GM18870 (cell line): ENCODE results near the gene TRIP4.
"Not testable (repeated sequence)": the region's sequence is repeated elsewhere in the genome, so short reads cannot be mapped to it uniquely, and the experiment has no call there.

Experiments
- ATAC-seq: cut with Tn5 transposase; IDR thresholded peaks from one replicate; pipeline ENCODE4 v1.9.1; 2021; ENCODE audit warnings: moderate library complexity; ENCODE audit not compliant: unreplicated experiment

TRIP4 gene

DNA sequence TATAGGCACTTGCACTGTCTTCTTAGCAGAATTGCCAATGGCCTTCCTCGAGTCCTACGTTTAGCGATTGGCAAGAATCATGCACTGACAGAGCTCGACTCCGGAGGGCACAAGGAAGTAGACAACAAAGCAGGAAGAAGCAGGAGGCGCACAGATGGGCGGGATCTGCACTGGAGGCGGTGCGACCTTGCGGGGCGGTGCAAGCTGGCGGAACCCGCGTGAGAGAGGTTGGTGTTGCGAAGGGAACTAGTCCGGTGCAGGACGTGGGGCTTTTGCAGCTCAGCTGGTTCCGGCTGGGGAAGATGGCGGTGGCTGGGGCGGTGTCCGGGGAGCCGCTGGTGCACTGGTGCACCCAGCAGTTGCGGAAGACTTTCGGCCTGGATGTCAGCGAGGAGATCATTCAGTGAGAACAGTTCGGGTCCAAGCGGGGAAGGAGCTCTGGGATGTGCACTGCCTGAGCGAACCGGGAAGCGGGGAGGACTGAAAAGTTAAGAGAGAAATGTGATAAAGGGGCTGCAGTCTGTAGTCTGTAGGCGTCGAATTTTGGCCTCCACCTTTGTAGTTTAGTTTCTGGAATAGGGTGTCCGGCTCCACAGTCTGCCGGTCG, at the start of gene TRIP4:
TRIP4 (plus strand) TSS at position 275 of the 607 bp plus-strand sequence; CDS start at position 303, 28 bp downstream.
- peak; percentile 92 for ATAC-seq

DNA sequence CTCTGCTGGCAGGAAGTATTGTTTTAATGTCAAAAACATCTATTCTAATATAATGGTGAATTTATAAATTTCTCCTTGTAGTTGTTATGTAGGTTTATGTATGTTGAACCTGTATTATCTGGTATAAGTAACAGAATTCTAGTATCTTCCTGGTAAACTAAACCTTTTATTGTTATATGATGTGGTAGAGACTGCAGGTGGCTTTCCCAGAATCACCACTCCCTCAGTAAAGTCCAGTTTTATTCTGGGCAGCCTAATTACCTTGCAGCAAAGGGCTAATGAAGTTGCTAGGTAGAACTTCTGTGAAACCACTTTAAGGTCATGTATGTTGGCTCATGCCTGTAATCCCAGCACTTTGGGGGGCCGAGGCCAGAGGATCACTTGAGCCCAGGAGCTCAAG, 47.3 kb upstream of the TRIP4 start:
- no peak for ATAC-seq

DNA sequence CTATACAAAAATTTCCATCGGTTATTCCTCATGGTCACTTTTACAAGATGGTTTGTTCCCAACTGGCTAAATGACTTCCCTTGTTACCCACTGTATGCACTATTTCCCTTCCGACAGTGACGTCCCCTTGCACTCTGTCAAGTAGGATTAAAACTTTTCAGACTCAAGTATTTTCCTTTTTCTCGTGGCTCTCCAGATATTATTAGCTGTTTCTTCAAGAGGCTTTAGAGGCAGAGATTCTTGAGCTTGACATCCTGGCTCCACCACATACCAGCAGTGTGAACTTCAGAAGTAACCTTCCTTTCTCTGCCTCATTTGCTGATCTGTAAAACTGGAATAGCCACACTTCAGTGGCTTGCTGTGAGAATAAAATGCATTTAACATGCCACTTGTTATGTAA, 45.7 kb upstream of the TRIP4 start:
- no peak for ATAC-seq

DNA sequence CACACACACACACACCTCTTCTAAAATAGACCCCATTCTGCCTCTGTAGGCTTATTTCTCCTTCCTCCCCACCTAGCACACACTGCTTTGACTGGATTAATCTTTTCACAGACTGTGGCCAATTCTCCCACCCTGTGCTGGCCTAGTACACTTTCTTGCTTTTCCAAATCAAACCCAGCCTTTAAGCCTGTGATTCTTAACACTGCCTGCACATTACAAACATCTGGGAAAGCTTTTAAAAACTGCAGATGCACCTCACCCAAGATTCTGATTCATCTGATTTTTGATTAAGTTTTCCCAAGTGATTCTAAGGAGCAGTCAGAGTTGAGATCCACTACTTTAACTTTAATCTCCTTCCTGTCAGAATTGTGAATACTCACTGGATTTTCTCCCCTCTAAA, 44.4 kb upstream of the TRIP4 start:
- ATAC-seq = no peak

DNA sequence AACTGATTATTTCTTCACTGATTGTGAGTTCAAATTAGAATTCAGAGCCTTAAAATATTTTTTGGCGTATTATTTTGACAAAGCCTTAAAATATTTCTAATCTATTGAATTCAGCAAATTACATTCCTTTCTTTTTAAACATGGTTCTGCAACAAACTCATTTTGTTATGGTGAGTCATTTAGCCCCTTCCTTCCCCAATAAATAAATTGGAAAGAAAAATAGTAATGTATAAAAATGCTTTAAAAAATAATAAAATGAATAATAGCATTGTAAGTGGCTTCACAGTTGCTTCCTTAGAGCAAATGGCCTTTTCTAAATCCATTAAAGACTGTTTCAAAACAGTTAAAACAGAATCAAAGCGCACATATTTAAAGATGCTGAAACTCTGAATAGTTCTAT, 43.8 kb upstream of the TRIP4 start:
- ATAC-seq = no peak

DNA sequence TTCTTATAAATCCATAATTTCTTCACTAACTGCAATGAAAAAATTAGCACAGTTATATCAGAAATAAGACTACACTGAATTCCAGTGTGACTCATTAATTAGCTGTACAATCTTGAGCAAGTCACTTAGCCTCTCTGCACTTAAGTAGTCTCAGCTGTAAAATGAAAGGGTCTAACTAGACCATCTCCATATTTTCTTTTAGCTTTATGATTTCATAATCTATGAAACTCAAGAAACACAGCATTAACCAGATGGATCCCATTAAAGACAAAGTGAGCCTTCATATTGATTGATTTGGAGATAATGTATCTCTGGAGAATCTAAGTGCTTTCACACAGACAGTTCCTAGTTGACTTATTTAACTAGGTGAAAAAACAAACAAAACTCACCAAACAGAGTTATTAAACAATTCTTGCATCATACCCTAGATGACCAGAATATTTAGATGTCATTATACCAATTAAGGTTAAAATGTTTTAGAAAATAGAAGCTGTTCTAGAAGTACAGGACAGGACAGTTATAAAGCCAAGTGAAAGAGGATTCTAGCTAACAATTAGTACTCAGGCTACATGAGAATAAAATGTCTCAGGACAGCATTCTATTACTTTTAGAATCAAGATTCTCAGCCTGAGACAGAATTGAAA, 42.9 kb upstream of the TRIP4 start:
- ATAC-seq = no peak

DNA sequence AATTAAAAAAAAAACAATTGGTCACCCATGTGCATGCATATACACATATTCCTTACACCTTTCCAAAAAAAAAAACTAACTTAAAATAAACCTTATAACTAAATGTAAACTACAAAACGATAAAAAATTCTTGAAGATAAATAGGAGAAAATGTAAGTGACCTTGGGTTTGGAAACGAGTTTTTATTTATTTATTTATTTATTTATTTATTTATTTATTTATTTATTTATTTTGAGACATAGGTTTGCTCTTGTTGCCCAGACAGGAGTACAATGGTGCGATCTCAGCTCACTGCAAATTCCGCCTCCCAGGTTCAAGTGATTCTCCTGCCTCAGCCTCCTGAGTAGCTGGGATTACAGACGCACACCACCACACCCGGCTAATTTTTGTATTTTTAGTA, 41.4 kb upstream of the TRIP4 start:
- ATAC-seq = not testable (repeated sequence)

DNA sequence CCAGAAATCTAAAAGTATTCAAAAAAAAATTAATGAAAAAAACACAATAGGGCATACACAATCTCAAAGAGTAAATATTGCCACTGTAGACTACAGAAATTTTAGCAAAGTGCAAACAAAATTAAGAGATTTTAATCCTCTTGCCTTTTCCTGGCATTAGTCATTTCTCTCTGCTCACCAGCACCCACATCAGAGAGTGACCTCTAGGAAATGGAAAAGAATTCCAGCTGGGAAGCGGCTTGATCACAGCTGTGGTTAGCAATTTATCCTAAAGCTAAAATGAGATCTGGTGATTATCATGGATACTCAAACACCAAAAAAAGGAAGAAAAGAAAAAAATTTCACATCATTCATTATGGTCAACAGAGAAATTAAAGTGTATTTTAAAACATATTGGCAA, 39.2 kb upstream of the TRIP4 start:
- no peak for ATAC-seq

DNA sequence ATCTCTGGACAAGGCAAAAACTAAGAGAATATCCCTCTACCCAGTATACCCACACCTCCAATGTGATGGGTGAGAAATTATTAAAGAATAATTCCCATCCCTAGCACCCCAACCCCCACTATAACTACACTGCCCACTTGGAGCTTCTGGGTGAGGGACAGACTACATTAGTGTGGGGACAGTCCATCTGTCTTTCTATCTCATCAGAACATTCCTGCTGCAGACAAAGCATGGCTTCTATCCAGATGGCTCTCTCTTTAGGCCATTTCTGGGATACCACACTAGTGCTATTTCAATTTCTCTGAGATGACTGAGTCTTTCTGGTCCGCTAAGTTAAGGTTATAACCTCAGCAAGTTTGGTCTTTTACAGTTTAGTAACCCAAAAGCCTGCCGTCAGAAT, 38.3 kb upstream of the TRIP4 start:
- no peak for ATAC-seq

DNA sequence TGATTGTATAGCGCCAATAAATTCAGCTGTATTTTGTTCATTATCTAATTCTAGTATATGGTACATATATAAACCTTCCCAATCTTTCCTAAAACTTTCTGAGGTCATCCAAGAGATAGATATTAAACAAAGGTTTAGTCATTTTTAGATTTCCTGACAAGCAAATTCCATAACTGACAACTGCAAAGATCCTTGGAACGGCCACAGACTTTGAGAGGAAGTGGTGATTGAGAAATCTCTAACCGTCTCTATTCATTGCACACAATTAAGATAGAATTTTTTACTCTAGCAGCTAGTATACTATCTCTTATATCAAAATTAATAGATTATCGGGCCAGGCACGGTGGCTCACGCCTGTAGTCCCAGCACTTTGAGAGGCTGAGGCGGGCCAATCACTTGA, 36.4 kb upstream of the TRIP4 start:
- ATAC-seq = no peak

DNA sequence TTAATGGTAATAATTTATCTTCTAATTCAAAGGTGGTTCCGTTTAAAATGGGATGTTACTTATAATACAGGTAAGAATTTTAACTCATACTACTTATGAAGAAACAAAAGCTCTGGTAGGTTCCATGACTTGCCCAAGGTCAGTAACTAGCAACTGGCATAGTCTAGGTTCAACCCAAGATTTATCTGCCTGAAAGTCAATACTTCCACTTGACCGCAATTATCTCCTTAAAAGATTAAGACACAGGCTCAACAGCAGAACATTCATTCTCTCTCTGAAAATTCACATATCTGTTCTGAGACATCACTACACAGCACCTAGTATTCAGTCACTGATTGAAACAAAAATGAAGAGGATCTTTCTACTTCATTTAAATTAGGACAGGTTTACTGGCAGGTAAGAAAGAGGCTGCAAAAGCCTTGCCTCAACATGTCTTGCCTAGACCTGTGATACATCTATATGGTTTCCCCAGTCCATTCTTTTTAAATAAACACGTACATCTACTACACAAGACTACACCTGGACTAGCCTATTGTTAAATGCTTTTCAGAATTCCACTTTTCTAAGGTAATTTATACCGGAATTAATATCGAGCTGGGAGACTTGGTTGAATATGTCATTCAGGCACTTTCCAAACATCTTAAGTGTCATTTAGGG, 32.8 kb upstream of the TRIP4 start:
- no peak for ATAC-seq

DNA sequence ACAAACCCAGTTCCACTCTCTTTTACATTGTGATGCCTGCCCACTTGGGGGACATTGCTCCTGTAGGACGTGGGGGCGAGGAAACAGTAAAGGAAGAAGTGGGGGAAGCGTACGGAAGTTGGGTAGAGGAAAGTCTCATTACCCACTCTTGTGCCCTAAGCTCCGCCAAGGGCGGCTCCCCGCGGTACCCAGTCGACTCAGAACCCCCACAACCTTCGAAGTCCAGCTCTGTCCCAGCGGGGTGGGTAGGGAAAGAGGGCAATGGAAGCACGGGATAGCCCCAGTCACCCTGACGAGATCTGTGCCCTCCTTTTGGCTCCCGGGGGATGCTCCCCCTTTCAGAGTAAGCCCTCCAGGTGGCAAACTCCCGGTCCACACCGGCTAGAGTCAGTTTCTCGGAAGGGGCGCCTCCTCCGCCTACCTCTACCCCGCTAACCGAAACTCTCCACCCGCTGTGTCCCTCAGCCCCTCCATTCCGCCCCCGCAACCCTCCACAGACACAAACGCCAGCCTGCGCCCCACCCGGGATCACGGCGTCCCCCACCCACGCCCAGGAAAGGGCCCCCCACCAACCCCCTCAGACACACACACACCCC, 32.2 kb upstream of the TRIP4 start:
- peak; percentile 10 for ATAC-seq

DNA sequence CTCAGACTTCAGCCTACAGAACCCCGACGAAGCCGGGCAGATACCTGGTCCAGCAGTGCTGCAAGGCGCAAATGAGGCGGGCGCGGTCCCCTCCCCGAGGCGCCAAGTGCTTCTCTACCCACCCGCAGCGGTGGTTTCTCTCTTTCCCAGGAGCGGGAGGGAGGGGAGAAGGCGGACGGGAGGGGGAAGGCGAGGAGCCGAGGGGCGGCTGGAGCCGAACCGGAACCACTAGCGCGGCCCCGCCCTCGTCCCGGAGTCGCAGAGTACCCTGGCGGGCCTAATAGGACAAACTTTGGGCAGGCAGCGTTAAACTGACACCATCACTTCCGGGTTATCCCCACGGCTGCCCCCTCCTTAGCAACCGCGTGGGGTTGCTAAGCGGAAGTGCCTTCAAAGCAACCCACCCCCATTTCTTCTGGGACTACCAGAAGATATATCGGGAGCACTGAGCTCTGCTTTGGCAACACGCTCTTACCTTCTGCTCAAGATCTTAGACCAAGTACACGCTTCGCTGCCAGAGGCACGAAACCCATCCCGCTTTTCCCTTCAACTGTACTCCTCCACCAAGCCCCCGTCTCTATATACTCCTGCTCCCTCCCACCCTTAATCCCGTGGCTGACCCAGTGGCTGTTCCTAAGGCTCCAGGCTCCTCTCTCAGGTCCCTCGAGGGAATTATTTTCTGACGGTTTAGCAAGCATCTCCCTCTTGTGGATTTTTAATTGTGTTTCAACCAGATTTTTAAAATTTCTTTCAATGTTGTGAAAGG, 31.5 kb upstream of the TRIP4 start, which contains the start of gene CSNK1G1:
CSNK1G1 (minus strand) TSS at position 230 of the 766 bp plus-strand sequence. CDS start 55,674 bp downstream, outside the sequence.
- peak; percentile 89 for ATAC-seq

DNA sequence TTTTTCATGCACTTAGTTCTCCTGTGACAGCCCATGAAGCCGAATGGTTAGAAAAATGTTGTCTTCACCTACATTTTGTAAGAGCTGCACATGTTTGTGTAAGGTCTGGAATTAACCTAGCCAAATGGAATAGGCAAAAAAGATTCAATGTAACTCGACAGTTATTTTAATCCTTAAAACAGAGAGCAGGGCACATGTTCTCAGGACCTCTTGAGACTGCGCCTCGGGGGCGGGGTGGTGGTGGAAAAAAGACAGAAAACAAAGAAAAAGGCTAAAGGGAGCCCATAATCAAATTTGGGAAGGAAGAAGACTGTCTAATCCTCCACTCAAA, 31.0 kb upstream of the TRIP4 start:
- no peak for ATAC-seq

DNA sequence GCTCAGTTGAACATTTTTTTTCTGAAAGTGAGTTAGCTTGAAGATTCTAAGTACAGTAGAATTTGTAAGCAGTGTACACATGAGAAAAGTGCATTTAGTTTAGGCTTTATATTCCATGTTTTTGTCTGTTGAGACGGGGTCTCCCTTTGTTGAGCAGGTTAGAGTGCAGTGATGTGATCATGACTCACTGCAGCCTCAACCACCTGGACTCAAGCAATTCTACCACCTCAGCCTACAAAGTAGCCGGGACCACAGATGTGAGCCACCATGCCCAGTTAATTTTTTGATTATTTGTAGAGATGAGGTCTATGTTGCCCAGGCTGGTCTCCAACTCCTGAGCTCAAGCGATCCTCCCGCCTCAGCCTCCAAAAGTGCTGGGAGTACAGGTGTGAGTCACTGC, 26.4 kb upstream of the TRIP4 start:
- ATAC-seq = no peak

DNA sequence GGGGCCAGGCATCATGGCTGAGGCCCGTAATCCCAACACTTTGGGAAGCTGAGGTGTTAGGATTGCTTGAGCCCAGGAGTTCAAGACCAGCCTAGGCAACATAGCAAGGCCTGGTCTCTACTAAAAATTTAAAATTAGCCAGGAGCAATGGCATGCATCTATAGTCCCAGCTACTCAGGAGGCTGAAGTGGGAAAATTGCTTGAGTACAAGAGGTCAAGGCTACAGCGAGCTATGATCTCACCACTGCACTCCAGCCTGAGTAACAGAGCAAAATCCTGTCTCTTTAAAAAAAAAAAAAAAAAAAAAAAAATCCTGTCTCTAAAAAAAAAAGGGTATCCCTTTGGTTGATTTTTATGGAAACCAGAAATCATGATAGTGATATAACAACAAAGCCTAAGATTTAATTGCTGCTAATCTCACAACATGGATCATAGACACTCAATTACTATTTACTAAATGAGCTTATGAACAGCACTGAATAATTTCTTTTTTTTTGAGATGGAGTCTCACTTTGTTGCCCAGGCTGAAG, 18.5 kb upstream of the TRIP4 start:
- ATAC-seq = no peak

DNA sequence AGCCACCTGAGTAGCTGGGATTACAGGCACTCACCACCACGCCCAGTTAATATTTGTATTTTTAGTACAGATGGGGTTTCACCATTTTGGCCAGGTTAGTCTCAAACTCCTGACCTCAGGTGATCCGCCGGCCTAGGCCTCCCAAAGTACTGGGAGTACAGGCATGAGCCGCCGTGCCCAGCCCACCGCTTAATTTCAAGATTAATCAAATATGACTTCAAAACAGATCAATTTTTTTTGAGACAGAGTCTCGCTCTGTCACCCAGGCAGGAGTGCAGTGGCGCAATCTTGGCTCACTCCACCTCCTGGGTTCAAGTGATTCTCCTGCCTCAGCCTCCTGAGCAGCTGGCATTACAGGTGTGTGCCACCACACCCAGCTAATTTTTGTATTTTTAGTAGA, 16.3 kb upstream of the TRIP4 start:
- ATAC-seq = not testable (repeated sequence)

DNA sequence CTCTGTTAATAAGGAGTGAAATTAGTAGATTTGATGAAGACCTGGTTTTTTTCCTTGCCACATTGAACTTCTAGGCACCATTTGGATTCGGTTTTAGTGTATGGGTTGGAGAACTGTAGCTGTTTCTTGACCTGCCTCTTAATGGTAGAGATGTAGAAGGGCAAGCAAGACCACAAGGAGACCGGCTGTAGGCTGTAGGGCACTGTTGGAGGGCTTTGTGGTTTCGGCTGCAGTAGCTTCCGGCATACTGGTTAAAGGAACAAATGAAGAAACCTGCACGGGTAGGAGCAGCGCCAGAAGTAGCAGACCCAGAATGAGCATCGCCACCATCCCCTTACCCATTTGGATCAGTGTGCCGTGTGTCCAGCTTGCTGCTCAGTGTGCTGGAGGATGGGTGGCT, 14.3 kb upstream of the TRIP4 start:
- no peak for ATAC-seq

DNA sequence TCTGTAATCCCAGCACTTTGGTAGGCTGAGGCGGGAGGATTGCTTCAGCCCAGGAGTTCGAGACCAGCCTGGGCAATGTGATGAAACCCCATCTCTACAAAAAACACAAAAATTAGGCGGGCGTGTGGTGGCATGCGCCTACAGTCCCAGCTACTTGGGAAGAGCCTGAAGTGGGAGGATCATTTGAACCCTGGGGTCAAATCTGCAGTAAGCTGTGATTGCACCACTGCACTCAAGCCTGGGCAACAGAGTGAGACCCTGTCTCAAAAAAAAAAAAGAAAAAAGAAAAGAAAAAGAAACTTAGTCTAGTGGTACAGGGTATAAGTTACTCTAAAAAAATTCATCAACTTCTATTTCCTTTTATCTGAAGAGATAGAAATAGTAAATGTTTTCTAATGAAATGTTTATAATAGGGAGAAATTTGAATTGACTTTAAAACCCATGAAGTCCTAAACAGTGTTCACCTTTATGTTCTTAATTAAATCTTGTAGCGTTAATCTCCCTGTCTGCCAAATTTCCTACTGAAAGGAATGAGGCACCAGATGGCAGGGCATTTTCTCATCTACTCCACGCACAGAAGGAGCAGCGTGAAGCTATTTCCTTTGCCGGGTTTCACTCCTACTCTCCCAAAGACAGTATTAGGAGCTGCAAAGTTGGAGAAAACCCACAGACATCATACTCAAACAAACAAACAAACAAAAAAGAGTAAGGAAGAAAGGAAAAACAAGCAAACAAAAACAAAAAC, 8.2 kb upstream of the TRIP4 start:
- no peak for ATAC-seq

DNA sequence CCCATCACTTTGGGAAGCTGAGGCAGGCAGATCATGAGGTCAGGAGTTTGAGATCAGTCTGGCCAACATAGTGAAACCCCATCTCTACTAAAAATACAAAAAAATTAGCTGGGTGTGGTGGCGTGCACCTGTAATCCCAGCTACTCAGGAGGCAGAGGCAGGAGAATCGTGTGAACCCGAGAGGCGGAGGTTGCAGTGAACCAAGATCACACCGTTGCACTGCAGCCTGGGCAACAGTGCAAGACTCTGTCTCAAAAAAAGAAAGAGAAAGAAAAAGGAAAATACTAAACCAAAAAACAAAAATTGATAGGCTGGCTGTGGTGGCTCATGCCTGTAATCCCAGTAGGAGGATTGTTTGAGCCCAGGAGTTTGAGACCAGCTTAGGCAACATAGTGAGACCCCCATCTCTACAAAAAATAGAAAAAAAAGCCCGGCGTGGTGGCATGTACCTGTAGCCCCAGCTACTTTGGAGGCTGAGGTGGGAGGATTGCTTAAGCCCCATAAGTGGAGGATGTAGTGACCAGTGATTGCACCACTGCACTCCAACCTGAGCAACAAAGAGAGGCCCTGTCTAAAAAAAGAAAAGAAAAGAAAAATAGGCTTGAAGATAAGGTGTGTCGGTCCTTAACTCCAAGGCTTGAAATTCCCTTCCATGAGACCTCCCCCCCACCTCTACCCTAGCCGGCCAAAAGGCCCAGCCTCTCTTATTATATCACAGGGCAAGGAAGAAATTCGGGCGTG, 7.3 kb upstream of the TRIP4 start:
- ATAC-seq = not testable (repeated sequence)
